ENCODE results near the gene DPP6. TPM values are rescaled to one million over a fixed set of nuclear protein-coding genes. Genes with fewer than 3 reads are reported as not detected.

Gene DPP6
- total RNA-seq, 1 experiment from 2014 or later = not detected

- DNase-seq (ENCODE audit: low read depth) = no peak
- in situ Hi-C loops (cut with HindIII; ENCODE audit: low pct_unique_long_range_greater_than_20kb, low sequenced_read_pairs) = no loop called here
These were observed 627.3 kb downstream of the DPP6 start for GRCh38 chr7:154679379-154680053.

- no peak for DNase-seq (ENCODE audit: low read depth)
These were observed 628.9 kb downstream of the DPP6 start for GRCh38 chr7:154680894-154681659.

GRCh38 chr7:154682003-154682402 is 629.8 kb downstream of the DPP6 start:
- in situ Hi-C loops (cut with HindIII; ENCODE audit: low pct_unique_long_range_greater_than_20kb, low sequenced_read_pairs) = no loop called here
- no peak for DNase-seq (ENCODE audit: low read depth)

More at GRCh38 chr7:154680894-154681659, 628.9 kb downstream of the DPP6 start:
- in situ Hi-C loops (cut with HindIII; ENCODE audit: low pct_unique_long_range_greater_than_20kb, low sequenced_read_pairs) = no loop called here

- no peak for DNase-seq (ENCODE audit: low read depth)
- in situ Hi-C loops (cut with HindIII; ENCODE audit: low pct_unique_long_range_greater_than_20kb, low sequenced_read_pairs) = no loop called here
These were observed 632.7 kb downstream of the DPP6 start for GRCh38 chr7:154684666-154685563.

- in situ Hi-C loops (cut with HindIII; ENCODE audit: low pct_unique_long_range_greater_than_20kb, low sequenced_read_pairs) = no loop called here
- no peak for DNase-seq (ENCODE audit: low read depth)
These were observed 633.3 kb downstream of the DPP6 start for GRCh38 chr7:154685564-154685901.

- no peak for DNase-seq (ENCODE audit: low read depth)
- in situ Hi-C loops (cut with HindIII; ENCODE audit: low pct_unique_long_range_greater_than_20kb, low sequenced_read_pairs) = no loop called here
These were observed 634.1 kb downstream of the DPP6 start for GRCh38 chr7:154686305-154686704.

GRCh38 chr7:154688952-154689351 is 636.8 kb downstream of the DPP6 start:
- DNase-seq (ENCODE audit: low read depth) = no peak
- in situ Hi-C loops (cut with HindIII; ENCODE audit: low pct_unique_long_range_greater_than_20kb, low sequenced_read_pairs) = no loop called here

- in situ Hi-C loops (cut with HindIII; ENCODE audit: low pct_unique_long_range_greater_than_20kb, low sequenced_read_pairs) = no loop called here
- DNase-seq (ENCODE audit: low read depth) = no peak
These were observed 638.2 kb downstream of the DPP6 start for GRCh38 chr7:154690411-154690810.

- no peak for DNase-seq (ENCODE audit: low read depth)
- in situ Hi-C loops (cut with HindIII; ENCODE audit: low pct_unique_long_range_greater_than_20kb, low sequenced_read_pairs) = no loop called here
These were observed 641.5 kb downstream of the DPP6 start for GRCh38 chr7:154693661-154694060.

GRCh38 chr7:154695836-154696235 is 643.6 kb downstream of the DPP6 start:
- in situ Hi-C loops (cut with HindIII; ENCODE audit: low pct_unique_long_range_greater_than_20kb, low sequenced_read_pairs) = no loop called here
- DNase-seq (ENCODE audit: low read depth) = no peak

GRCh38 chr7:154696556-154696955 is 644.4 kb downstream of the DPP6 start:
- in situ Hi-C loops (cut with HindIII; ENCODE audit: low pct_unique_long_range_greater_than_20kb, low sequenced_read_pairs) = no loop called here
- no peak for DNase-seq (ENCODE audit: low read depth)

- no peak for DNase-seq (ENCODE audit: low read depth)
- in situ Hi-C loops (cut with HindIII; ENCODE audit: low pct_unique_long_range_greater_than_20kb, low sequenced_read_pairs) = no loop called here
These were observed 646.6 kb downstream of the DPP6 start for GRCh38 chr7:154698726-154699291.

- no peak for DNase-seq (ENCODE audit: low read depth)
- in situ Hi-C loops (cut with HindIII; ENCODE audit: low pct_unique_long_range_greater_than_20kb, low sequenced_read_pairs) = no loop called here
These were observed 647.2 kb downstream of the DPP6 start for GRCh38 chr7:154699417-154699816.

GRCh38 chr7:154709840-154710520 is 657.8 kb downstream of the DPP6 start:
- no peak for DNase-seq (ENCODE audit: low read depth)
- in situ Hi-C loops (cut with HindIII; ENCODE audit: low pct_unique_long_range_greater_than_20kb, low sequenced_read_pairs) = no loop called here

- in situ Hi-C loops (cut with HindIII; ENCODE audit: low pct_unique_long_range_greater_than_20kb, low sequenced_read_pairs) = no loop called here
- DNase-seq (ENCODE audit: low read depth) = no peak
These were observed 667.8 kb downstream of the DPP6 start for GRCh38 chr7:154720016-154720415.

GRCh38 chr7:154721086-154721485 is 668.9 kb downstream of the DPP6 start:
- in situ Hi-C loops (cut with HindIII; ENCODE audit: low pct_unique_long_range_greater_than_20kb, low sequenced_read_pairs) = no loop called here
- DNase-seq (ENCODE audit: low read depth) = no peak

- DNase-seq (ENCODE audit: low read depth) = no peak
- in situ Hi-C loops (cut with HindIII; ENCODE audit: low pct_unique_long_range_greater_than_20kb, low sequenced_read_pairs) = no loop called here
These were observed 674.2 kb downstream of the DPP6 start for GRCh38 chr7:154726368-154726767.

- in situ Hi-C loops (cut with HindIII; ENCODE audit: low pct_unique_long_range_greater_than_20kb, low sequenced_read_pairs) = no loop called here
- no peak for DNase-seq (ENCODE audit: low read depth)
These were observed 676.9 kb downstream of the DPP6 start for GRCh38 chr7:154729056-154729455.
